BLaER1 treated with 17β-estradiol and CSF1 and Interleukin-3, amounts not matched to agents 10 nM and 100 nM (cell line): ENCODE measurements around the gene FBXO41.

ENCODE experiments used
- H3K27ac ChIP-seq, 11 experiments: shearing (Covaris generic); formaldehyde crosslinking; 2 replicates each; pipeline ENCODE4 v1.8.1; 2022
- H3K27me3 ChIP-seq, 11 experiments: shearing (Covaris generic); formaldehyde crosslinking; 2 replicates each; pipeline ENCODE4 v1.8.1; 2022
- H3K36me3 ChIP-seq, 11 experiments: shearing (Covaris generic); formaldehyde crosslinking; 2 replicates each; pipeline ENCODE4 v1.8.1; 2022
- H3K4me1 ChIP-seq, 10 experiments: shearing (Covaris generic); formaldehyde crosslinking; 2 replicates each; pipeline ENCODE4 v1.8.1; 2022
- H3K4me2 ChIP-seq, 11 experiments: shearing (Covaris generic); formaldehyde crosslinking; 2 replicates each; pipeline ENCODE4 v1.8.1; 2022
- H3K4me3 ChIP-seq, 10 experiments: shearing (Covaris generic); formaldehyde crosslinking; 2 replicates each; pipeline ENCODE4 v1.8.1; 2022
- H3K9ac ChIP-seq, 11 experiments: shearing (Covaris generic); formaldehyde crosslinking; 2 replicates each; pipeline ENCODE4 v1.8.1; 2022
- H3K9me3 ChIP-seq, 11 experiments: shearing (Covaris generic); formaldehyde crosslinking; replicated peaks in 1 of 11; 2 replicates each; pipeline ENCODE4 v1.8.1; 2022
- H4K20me1 ChIP-seq, 11 experiments: shearing (Covaris generic); formaldehyde crosslinking; 2 replicates each; pipeline ENCODE4 v1.8.1; 2022
- Cebpa-rat ChIP-seq, 11 experiments: shearing (Covaris generic); IDR thresholded peaks; 2 replicates each; pipeline ENCODE4 v1.8.1; 2022

The FBXO41 gene

GRCh38 chr2:73255007-73255644 is 29.2 kb downstream of the FBXO41 start:
- H3K4me3 ChIP-seq = no peak overlapping the region
- H3K9me3 ChIP-seq = no peaks in the 10 kb centered on the region
- H3K4me2 ChIP-seq = peak overlapping the region; percentile 0 to 40 (median 25); a peak in 15 of 22 replicates
- peaks cover 56 to 100% (median 96%) of the 10 kb centered on the region in 11 experiments for H3K36me3 ChIP-seq
- peaks cover 20 to 58% (median 41%) of the 10 kb centered on the region in 10 experiments for H3K4me1 ChIP-seq
- no peaks in the 10 kb centered on the region for H3K27me3 ChIP-seq
- peaks cover 17 to 100% (median 95%) of the 10 kb centered on the region in 11 experiments; a peak in 21 of 22 replicates for H4K20me1 ChIP-seq
- TF ChIP-seq Cebpa-rat (IDR thresholded peaks at IDR 0.05) = no peak
- H3K27ac ChIP-seq = peak overlapping the region in 6 of 11 experiments; percentile 3 to 24 (median 16); a peak in 5 of 22 replicates
- H3K9ac ChIP-seq = peak overlapping the region in 4 of 11 experiments; percentile 8 to 32 (median 20); a peak in 4 of 22 replicates

GRCh38 chr2:73254343-73255006 is 29.8 kb downstream of the FBXO41 start:
- TF ChIP-seq Cebpa-rat (IDR thresholded peaks at IDR 0.05) = no peak
- Histone ChIP-seq H3K4me1 (peaks cover 20 to 58% (median 41%) of the 10 kb centered on the region in 10 experiments), H3K4me3 (no peak overlapping the region), H3K27me3 (no peaks in the 10 kb centered on the region), H3K4me2 (peak overlapping the region; percentile 0 to 41 (median 32); a peak in 13 of 22 replicates), H3K9ac (peak overlapping the region in 1 of 11 experiments; percentile 8; a peak in 1 of 22 replicates), H3K36me3 (peaks cover 56 to 100% (median 96%) of the 10 kb centered on the region in 11 experiments), H3K9me3 (no peaks in the 10 kb centered on the region), H3K27ac (peak overlapping the region in 6 of 11 experiments; percentile 3 to 44 (median 26); a peak in 5 of 22 replicates), H4K20me1 (peaks cover 18 to 100% (median 96%) of the 10 kb centered on the region in 11 experiments; a peak in 21 of 22 replicates)

- Histone ChIP-seq H3K27ac (peak overlapping the region in 3 of 11 experiments; percentile 27 to 44 (median 43); a peak in 6 of 22 replicates), H3K27me3 (no peaks in the 10 kb centered on the region), H3K4me2 (peak overlapping the region in 3 of 11 experiments; percentile 33 to 41 (median 39); a peak in 6 of 22 replicates), H3K4me3 (no peak overlapping the region), H3K4me1 (peaks cover 20 to 55% (median 40%) of the 10 kb centered on the region in 10 experiments), H3K9ac (peak overlapping the region in 1 of 11 experiments; percentile 2; a peak in 1 of 22 replicates), H3K36me3 (peaks cover 56 to 100% (median 96%) of the 10 kb centered on the region in 11 experiments), H4K20me1 (peaks cover 18 to 100% (median 99%) of the 10 kb centered on the region in 11 experiments; a peak in 21 of 22 replicates), H3K9me3 (no peaks in the 10 kb centered on the region)
- no peak for TF ChIP-seq Cebpa-rat (IDR thresholded peaks at IDR 0.05)
These were observed 30.4 kb downstream of the FBXO41 start for GRCh38 chr2:73253901-73254300.

GRCh38 chr2:73253400-73253799 is 30.9 kb downstream of the FBXO41 start:
- TF ChIP-seq Cebpa-rat (IDR thresholded peaks at IDR 0.05) = no peak
- no peak overlapping the region for H3K4me3 ChIP-seq
- H3K9ac ChIP-seq = peak overlapping the region in 2 of 11 experiments; percentile 1 to 2; a peak in 1 of 22 replicates
- peak overlapping the region in 3 of 11 experiments; percentile 33 to 41 (median 39); a peak in 6 of 22 replicates for H3K4me2 ChIP-seq
- H3K4me1 ChIP-seq = peaks cover 19 to 50% (median 36%) of the 10 kb centered on the region in 10 experiments
- peak overlapping the region in 3 of 11 experiments; percentile 36 to 44 (median 43); a peak in 6 of 22 replicates for H3K27ac ChIP-seq
- no peaks in the 10 kb centered on the region for H3K9me3 ChIP-seq
- H3K36me3 ChIP-seq = peaks cover 56 to 100% (median 96%) of the 10 kb centered on the region in 11 experiments
- peaks cover 18 to 100% (median 99%) of the 10 kb centered on the region in 11 experiments; a peak in 21 of 22 replicates for H4K20me1 ChIP-seq
- H3K27me3 ChIP-seq = no peaks in the 10 kb centered on the region

GRCh38 chr2:73252238-73253027 is 31.8 kb downstream of the FBXO41 start:
- no peak overlapping the region for H3K9ac ChIP-seq

DNA sequence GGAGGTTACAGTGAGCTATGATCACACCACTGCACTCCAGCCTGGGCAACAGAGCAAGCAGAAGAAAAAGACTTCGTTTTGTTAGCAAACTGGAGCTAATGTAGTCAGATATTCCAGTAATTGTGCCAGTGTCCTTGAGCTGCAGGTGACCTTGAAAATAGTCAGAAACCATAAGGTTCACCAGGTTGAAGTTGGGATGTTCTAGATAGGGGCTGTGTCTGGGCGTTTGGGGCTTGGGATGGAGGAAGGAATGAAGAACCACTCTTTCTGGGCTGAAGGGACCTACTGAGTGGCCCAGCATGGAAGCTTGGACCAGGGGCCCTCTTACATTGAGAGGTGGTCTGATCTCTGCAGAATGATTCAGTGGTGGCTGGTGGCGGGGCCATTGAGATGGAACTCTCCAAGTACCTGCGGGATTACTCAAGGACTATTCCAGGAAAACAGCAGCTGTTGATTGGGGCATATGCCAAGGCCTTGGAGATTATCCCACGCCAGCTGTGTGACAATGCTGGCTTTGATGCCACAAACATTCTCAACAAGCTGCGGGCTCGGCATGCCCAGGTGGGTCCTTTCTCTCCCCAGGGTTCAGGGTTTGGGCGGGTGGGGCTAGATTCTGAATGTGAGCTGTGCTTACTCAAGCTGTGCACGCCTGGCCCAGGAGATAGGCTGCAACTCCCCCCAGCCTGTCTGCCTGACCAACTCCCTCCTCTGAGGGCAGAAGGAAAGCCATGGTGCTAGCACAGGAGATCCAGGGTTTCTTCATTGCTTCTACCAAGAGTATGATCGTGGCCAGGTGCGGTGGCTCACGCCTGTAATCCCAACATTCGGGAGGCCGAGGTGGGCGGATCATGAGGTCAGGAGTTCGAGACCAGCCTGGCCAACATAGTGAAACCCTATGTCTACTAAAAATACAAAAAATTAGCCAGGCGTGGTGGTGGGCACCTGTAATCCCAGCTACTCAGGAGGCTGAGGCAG is 33.1 kb downstream of the FBXO41 start:
- no peak for TF ChIP-seq Cebpa-rat (IDR thresholded peaks at IDR 0.05)
- no peaks in the 10 kb centered on the region for H3K27me3 ChIP-seq
- H3K36me3 ChIP-seq = peaks cover 76 to 100% (median 100%) of the 10 kb centered on the region in 11 experiments
- no peak overlapping the region for H3K9ac ChIP-seq
- peaks cover 11 to 42% (median 25%) of the 10 kb centered on the region in 10 experiments; a peak in 19 of 20 replicates for H3K4me1 ChIP-seq
- peaks cover 25 to 100% (median 99%) of the 10 kb centered on the region in 11 experiments; a peak in 21 of 22 replicates for H4K20me1 ChIP-seq
- H3K9me3 ChIP-seq = no peaks in the 10 kb centered on the region
- H3K27ac ChIP-seq = no peak overlapping the region
- no peak overlapping the region for H3K4me2 ChIP-seq
- H3K4me3 ChIP-seq = no peak overlapping the region

More at GRCh38 chr2:73252238-73253027, 31.8 kb downstream of the FBXO41 start:
- no peaks in the 10 kb centered on the region for H3K9me3 ChIP-seq
- no peak for TF ChIP-seq Cebpa-rat (IDR thresholded peaks at IDR 0.05)
- peaks cover 11 to 40% (median 28%) of the 10 kb centered on the region in 10 experiments; a peak in 19 of 20 replicates for H3K4me1 ChIP-seq
- no peaks in the 10 kb centered on the region for H3K27me3 ChIP-seq
- no peak overlapping the region for H3K4me3 ChIP-seq
- H3K36me3 ChIP-seq = peaks cover 63 to 100% (median 97%) of the 10 kb centered on the region in 11 experiments
- peak overlapping the region in 2 of 11 experiments; percentile 33 to 39; a peak in 2 of 22 replicates for H3K4me2 ChIP-seq
- H3K27ac ChIP-seq = no peak overlapping the region
- peaks cover 18 to 100% (median 99%) of the 10 kb centered on the region in 11 experiments; a peak in 21 of 22 replicates for H4K20me1 ChIP-seq

GRCh38 chr2:73249636-73250035 is 34.6 kb downstream of the FBXO41 start:
- no peak overlapping the region for H3K4me3 ChIP-seq
- no peaks in the 10 kb centered on the region for H3K27me3 ChIP-seq
- H3K4me1 ChIP-seq = peaks cover 2 to 29% (median 13%) of the 10 kb centered on the region in 10 experiments; a peak in 14 of 20 replicates
- no peak overlapping the region for H3K9ac ChIP-seq
- no peaks in the 10 kb centered on the region for H3K9me3 ChIP-seq
- TF ChIP-seq Cebpa-rat (IDR thresholded peaks at IDR 0.05) = no peak
- H4K20me1 ChIP-seq = peaks cover 35 to 100% (median 99%) of the 10 kb centered on the region in 11 experiments; a peak in 21 of 22 replicates
- H3K4me2 ChIP-seq = no peak overlapping the region
- no peak overlapping the region for H3K27ac ChIP-seq
- peaks cover 87 to 100% (median 100%) of the 10 kb centered on the region in 11 experiments for H3K36me3 ChIP-seq
